ENCODE data around the gene MEGF6.

The MEGF6 gene

DNA sequence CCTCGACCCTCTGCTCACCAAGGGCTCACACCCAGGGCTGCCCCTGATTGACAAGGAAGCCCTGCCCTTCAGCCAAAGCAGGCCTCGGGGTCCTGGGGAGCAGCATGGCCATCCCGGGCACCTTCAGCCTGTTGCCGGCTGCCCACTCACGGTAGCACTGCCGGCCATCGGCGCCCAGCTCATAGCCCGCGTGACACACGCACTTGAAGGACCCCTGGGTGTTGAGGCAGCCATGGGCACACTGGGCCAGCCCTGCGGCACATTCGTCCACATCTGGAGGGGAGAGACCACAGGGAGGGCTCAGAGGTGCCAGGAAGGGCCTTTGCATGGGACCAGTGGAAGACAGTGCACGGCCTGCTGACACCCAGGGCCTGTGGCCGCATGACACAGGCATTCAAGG, 99.5 kb downstream of the MEGF6 start:
- Histone ChIP-seq H3K36me3 (ENCODE audit: control insufficient read depth in 2 of 2, insufficient read depth in 2 of 2, low read length in 2 of 2) (no peaks in the 10 kb centered on the region), H3K4me1 (ENCODE audit: control insufficient read depth in 2 of 2, insufficient read depth in 2 of 2, low read length in 2 of 2) (no peaks in the 10 kb centered on the region), H3K9me3 (ENCODE audit: control insufficient read depth in 2 of 2, low read length in 2 of 2) (no peaks in the 10 kb centered on the region), H3K9ac (ENCODE audit: low read depth in 1 of 2, low read length in 2 of 2) (no peak overlapping the region), H3K4me3 (ENCODE audit: low read length in 2 of 2) (no peak overlapping the region), H3K27ac (ENCODE audit: low read depth in 2 of 2, low read length in 2 of 2) (no peak overlapping the region), H3K27me3 (ENCODE audit: control insufficient read depth in 2 of 2, insufficient read depth in 2 of 2, low read length in 2 of 2) (no peaks in the 10 kb centered on the region)

DNA sequence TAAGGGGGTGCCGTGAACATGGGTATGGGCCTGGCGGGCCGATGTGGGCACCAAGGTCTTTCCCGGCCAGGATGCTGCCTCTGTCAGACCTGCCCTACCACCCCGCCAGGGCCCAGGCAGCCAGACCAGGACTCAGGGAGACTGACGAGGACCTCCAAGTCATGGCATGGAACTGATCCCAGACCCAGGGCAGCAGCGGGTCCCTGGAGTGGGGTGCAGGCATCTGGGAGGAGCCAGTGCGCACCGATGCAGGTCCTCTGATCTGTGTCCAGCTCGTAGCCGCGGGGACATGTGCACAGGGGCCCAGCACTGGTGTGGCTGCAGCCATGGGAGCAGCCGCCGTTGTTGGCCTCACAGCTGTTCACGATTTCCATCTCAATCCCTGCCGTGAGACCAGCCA, 100.0 kb downstream of the MEGF6 start:
- Histone ChIP-seq H3K36me3 (ENCODE audit: control insufficient read depth in 2 of 2, insufficient read depth in 2 of 2, low read length in 2 of 2) (no peaks in the 10 kb centered on the region), H3K4me3 (ENCODE audit: low read length in 2 of 2) (no peak overlapping the region), H3K27ac (ENCODE audit: low read depth in 2 of 2, low read length in 2 of 2) (no peak overlapping the region), H3K27me3 (ENCODE audit: control insufficient read depth in 2 of 2, insufficient read depth in 2 of 2, low read length in 2 of 2) (no peaks in the 10 kb centered on the region), H3K4me1 (ENCODE audit: control insufficient read depth in 2 of 2, insufficient read depth in 2 of 2, low read length in 2 of 2) (no peaks in the 10 kb centered on the region), H3K9me3 (ENCODE audit: control insufficient read depth in 2 of 2, low read length in 2 of 2) (no peaks in the 10 kb centered on the region), H3K9ac (ENCODE audit: low read depth in 1 of 2, low read length in 2 of 2) (no peak overlapping the region)

DNA sequence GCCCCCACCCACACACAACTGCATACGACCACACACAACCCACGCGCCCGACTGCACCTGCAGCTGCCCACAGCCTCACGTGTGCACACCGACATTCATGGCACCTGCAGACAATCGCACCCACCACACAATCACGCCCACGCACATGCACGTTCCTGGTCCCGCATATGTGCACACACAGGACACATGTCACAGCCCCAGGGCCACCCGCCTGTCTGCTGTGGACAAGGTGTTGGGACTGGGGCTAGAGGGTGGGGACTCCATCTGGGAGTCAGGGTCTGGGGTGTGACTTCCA, 100.4 kb downstream of the MEGF6 start:
- Histone ChIP-seq H3K9me3 (ENCODE audit: control insufficient read depth in 2 of 2, low read length in 2 of 2) (no peaks in the 10 kb centered on the region), H3K9ac (ENCODE audit: low read depth in 1 of 2, low read length in 2 of 2) (no peak overlapping the region), H3K27ac (ENCODE audit: low read depth in 2 of 2, low read length in 2 of 2) (no peak overlapping the region), H3K36me3 (ENCODE audit: control insufficient read depth in 2 of 2, insufficient read depth in 2 of 2, low read length in 2 of 2) (no peaks in the 10 kb centered on the region), H3K27me3 (ENCODE audit: control insufficient read depth in 2 of 2, insufficient read depth in 2 of 2, low read length in 2 of 2) (no peaks in the 10 kb centered on the region), H3K4me1 (ENCODE audit: control insufficient read depth in 2 of 2, insufficient read depth in 2 of 2, low read length in 2 of 2) (no peaks in the 10 kb centered on the region), H3K4me3 (ENCODE audit: low read length in 2 of 2) (no peak overlapping the region)

DNA sequence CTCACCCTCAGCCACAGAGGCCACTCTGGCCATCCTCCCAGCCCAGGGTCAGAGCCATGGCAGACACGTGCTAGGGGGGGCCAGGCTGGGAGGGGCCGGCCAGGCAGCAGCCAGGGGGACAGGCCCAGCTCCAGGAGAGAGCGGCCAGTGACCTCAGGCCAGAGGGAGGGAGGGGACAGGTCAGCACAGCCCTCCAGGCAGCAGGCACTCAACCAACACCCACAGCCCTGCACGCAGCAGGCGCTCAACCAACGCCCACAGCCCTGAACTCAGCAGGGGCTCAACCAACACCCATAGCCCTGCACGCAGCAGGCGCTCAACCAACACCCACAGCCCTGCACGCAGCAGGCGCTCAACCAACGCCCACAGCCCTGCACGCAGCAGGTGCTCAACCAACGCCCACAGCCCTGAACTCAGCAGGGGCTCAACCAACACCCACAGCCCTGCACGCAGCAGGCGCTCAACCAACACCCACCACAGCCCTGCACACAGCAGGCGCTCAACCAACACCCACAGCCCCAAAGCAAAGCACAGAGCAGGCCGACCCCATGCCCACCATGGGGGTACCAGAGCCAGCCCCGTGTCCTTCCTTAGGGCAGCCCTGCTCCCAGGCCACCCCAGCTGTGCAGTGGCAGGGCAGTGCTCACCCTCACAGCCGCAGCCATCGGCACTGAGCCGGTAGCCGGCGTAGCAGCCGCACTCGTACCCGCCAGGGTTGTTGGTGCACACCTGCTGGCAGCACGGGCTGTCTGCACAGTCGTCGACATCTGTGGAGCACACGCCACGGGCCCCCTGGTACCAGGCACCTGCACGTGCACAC, 101.0 kb downstream of the MEGF6 start:
- no peak overlapping the region for H3K9ac ChIP-seq (ENCODE audit: low read depth in 1 of 2, low read length in 2 of 2)
- no peaks in the 10 kb centered on the region for H3K36me3 ChIP-seq (ENCODE audit: control insufficient read depth in 2 of 2, insufficient read depth in 2 of 2, low read length in 2 of 2)
- no peak overlapping the region for H3K4me3 ChIP-seq (ENCODE audit: low read length in 2 of 2)
- H3K9me3 ChIP-seq (ENCODE audit: control insufficient read depth in 2 of 2, low read length in 2 of 2), result no peaks in the 10 kb centered on the region
- H3K27me3 ChIP-seq (ENCODE audit: control insufficient read depth in 2 of 2, insufficient read depth in 2 of 2, low read length in 2 of 2), result no peaks in the 10 kb centered on the region
- H3K4me1 ChIP-seq (ENCODE audit: control insufficient read depth in 2 of 2, insufficient read depth in 2 of 2, low read length in 2 of 2), result no peaks in the 10 kb centered on the region
- H3K27ac ChIP-seq (ENCODE audit: low read depth in 2 of 2, low read length in 2 of 2), result no peak overlapping the region

DNA sequence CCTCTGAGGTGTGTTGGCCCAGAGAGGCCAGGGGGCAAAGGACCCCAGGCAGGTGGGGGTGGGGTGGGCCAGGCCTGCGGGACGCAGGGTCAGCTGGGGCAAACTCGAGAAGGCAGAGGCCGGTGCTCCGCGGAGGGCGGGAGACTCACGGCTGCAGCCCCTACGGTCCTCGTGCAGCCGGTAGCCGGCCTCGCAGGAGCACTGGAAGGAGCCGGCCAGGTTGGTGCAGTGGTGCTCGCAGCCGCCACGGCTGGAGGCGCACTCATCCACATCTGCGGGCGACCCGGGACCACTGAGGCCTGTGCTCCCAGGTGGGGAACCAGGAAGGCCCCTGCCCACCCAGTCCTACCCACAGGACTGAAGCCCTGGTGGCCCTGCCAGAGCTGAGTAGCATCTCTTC, 101.6 kb downstream of the MEGF6 start:
- no peaks in the 10 kb centered on the region for H3K4me1 ChIP-seq (ENCODE audit: control insufficient read depth in 2 of 2, insufficient read depth in 2 of 2, low read length in 2 of 2)
- no peaks in the 10 kb centered on the region for H3K36me3 ChIP-seq (ENCODE audit: control insufficient read depth in 2 of 2, insufficient read depth in 2 of 2, low read length in 2 of 2)
- no peak overlapping the region for H3K9ac ChIP-seq (ENCODE audit: low read depth in 1 of 2, low read length in 2 of 2)
- H3K27ac ChIP-seq (ENCODE audit: low read depth in 2 of 2, low read length in 2 of 2), result no peak overlapping the region
- H3K9me3 ChIP-seq (ENCODE audit: control insufficient read depth in 2 of 2, low read length in 2 of 2), result no peaks in the 10 kb centered on the region
- H3K4me3 ChIP-seq (ENCODE audit: low read length in 2 of 2), result no peak overlapping the region
- H3K27me3 ChIP-seq (ENCODE audit: control insufficient read depth in 2 of 2, insufficient read depth in 2 of 2, low read length in 2 of 2), result no peaks in the 10 kb centered on the region

DNA sequence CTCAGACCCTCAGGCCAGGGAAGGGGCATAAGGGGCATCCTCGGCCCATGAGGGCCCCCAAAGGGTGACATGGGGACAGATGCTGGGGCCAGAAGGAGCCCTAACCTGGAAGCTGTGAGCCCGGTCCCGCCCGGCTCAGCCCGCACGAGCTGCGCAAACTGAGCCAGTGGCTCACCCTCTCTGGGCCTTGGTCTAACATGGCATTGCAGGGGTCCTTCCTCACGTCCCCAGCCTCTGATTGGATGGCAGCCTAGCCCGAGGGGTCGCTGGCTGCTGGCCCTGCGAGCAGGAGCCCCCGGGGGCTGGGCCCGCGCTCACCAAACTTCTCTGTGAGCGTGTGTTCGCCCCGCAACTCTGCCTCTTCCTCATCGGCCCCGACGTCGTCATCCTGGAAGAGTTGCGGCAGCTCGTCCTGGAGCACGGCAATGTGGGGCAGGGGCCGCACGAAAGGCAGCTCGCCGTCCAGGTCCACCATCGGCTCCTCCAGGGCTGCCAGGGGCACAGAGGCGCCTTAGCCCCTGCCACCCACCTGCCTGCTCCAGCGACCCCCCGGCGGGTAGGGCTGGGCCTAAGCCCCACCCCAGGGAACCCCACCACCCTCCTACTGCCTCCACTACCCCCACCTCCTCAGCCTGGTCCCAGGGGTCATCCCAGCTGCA, 102.4 kb downstream of the MEGF6 start:
- no peak overlapping the region for H3K4me3 ChIP-seq (ENCODE audit: low read length in 2 of 2)
- no peak overlapping the region for H3K27ac ChIP-seq (ENCODE audit: low read depth in 2 of 2, low read length in 2 of 2)
- H3K27me3 ChIP-seq (ENCODE audit: control insufficient read depth in 2 of 2, insufficient read depth in 2 of 2, low read length in 2 of 2), result no peaks in the 10 kb centered on the region
- H3K9ac ChIP-seq (ENCODE audit: low read depth in 1 of 2, low read length in 2 of 2), result no peak overlapping the region
- H3K36me3 ChIP-seq (ENCODE audit: control insufficient read depth in 2 of 2, insufficient read depth in 2 of 2, low read length in 2 of 2), result no peaks in the 10 kb centered on the region
- H3K4me1 ChIP-seq (ENCODE audit: control insufficient read depth in 2 of 2, insufficient read depth in 2 of 2, low read length in 2 of 2), result no peaks in the 10 kb centered on the region
- H3K9me3 ChIP-seq (ENCODE audit: control insufficient read depth in 2 of 2, low read length in 2 of 2), result no peaks in the 10 kb centered on the region

DNA sequence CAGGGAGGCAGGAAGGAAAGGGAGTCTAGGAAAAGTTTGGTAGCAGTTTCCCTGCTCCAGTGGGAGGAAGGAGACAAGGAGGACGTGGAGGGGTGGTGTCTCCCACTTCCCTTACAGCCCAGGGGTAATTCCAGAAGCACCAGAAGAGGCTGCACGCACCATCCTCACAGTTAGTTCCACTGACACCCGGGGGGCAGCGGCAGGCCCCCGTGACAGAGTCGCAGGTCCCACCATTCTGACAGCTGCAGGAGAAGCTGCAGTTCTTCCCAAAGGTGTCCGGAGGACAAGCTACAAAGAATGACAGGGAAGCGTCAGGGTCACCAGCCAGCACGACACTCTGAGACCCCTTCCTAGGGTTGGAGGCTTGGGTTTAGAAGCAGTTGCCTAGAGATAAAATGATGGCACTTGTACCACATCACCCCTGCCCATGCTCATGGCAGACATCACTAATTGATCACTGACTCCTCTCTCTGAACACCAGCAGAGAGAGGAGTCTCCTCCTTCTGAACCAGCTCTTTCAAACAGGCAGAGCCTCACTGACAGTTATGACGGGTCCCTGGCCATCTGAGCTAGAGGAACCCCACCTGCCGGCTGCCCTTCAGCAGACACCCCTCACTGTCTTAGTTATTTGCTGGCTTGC, 103.6 kb downstream of the MEGF6 start:
- H3K27me3 ChIP-seq (ENCODE audit: control insufficient read depth in 2 of 2, insufficient read depth in 2 of 2, low read length in 2 of 2), result no peaks in the 10 kb centered on the region
- H3K9me3 ChIP-seq (ENCODE audit: control insufficient read depth in 2 of 2, low read length in 2 of 2), result no peaks in the 10 kb centered on the region
- no peak overlapping the region for H3K9ac ChIP-seq (ENCODE audit: low read depth in 1 of 2, low read length in 2 of 2)
- no peaks in the 10 kb centered on the region for H3K36me3 ChIP-seq (ENCODE audit: control insufficient read depth in 2 of 2, insufficient read depth in 2 of 2, low read length in 2 of 2)
- H3K4me1 ChIP-seq (ENCODE audit: control insufficient read depth in 2 of 2, insufficient read depth in 2 of 2, low read length in 2 of 2), result no peaks in the 10 kb centered on the region
- H3K27ac ChIP-seq (ENCODE audit: low read depth in 2 of 2, low read length in 2 of 2), result no peak overlapping the region
- H3K4me3 ChIP-seq (ENCODE audit: low read length in 2 of 2), result no peak overlapping the region

DNA sequence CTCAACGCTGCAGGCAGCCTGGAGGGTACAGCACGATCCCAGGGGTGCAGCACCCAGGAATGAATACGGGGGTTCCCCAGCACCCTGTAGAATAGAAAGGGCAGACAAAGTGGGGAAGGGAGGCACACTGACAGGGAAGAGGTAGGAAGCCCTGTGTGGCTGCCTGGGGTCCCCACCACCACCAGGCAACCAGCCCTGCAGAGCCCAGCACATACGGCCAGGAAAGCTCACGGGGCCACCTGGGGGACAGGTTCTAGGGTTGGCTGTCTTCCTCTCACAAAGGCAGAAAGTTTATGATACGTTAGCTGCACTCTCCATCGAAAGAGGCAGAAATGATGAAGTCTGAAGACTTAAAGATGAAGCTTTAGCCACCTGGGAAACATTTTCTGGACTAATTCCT, 104.4 kb downstream of the MEGF6 start:
- Histone ChIP-seq H3K9me3 (ENCODE audit: control insufficient read depth in 2 of 2, low read length in 2 of 2) (no peaks in the 10 kb centered on the region), H3K27me3 (ENCODE audit: control insufficient read depth in 2 of 2, insufficient read depth in 2 of 2, low read length in 2 of 2) (no peaks in the 10 kb centered on the region), H3K4me3 (ENCODE audit: low read length in 2 of 2) (no peak overlapping the region), H3K4me1 (ENCODE audit: control insufficient read depth in 2 of 2, insufficient read depth in 2 of 2, low read length in 2 of 2) (no peaks in the 10 kb centered on the region), H3K36me3 (ENCODE audit: control insufficient read depth in 2 of 2, insufficient read depth in 2 of 2, low read length in 2 of 2) (no peaks in the 10 kb centered on the region), H3K9ac (ENCODE audit: low read depth in 1 of 2, low read length in 2 of 2) (no peak overlapping the region), H3K27ac (ENCODE audit: low read depth in 2 of 2, low read length in 2 of 2) (no peak overlapping the region)

DNA sequence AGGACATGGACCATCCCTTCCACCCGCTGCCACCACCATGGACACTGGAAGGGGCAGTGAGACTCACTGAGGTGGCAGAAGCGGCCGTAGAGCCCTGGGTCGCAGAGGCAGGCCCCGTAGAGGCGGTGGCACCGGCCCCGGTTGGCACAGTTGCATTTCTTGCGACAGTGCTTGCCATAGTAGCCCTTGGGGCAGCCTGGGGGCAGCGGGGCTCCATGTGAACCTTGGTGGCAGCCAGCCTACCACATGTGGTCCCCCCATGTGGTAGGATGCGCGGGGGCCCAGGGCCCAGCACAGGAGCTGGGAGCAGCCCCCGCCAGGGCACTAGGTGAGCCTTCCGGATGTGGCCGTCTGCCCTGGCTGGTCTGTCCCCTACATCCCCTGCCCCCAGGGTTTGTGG, 105.3 kb downstream of the MEGF6 start:
- Histone ChIP-seq H3K4me3 (ENCODE audit: low read length in 2 of 2) (no peak overlapping the region), H3K36me3 (ENCODE audit: control insufficient read depth in 2 of 2, insufficient read depth in 2 of 2, low read length in 2 of 2) (no peaks in the 10 kb centered on the region), H3K27me3 (ENCODE audit: control insufficient read depth in 2 of 2, insufficient read depth in 2 of 2, low read length in 2 of 2) (no peaks in the 10 kb centered on the region), H3K27ac (ENCODE audit: low read depth in 2 of 2, low read length in 2 of 2) (no peak overlapping the region), H3K9ac (ENCODE audit: low read depth in 1 of 2, low read length in 2 of 2) (no peak overlapping the region), H3K4me1 (ENCODE audit: control insufficient read depth in 2 of 2, insufficient read depth in 2 of 2, low read length in 2 of 2) (no peaks in the 10 kb centered on the region), H3K9me3 (ENCODE audit: control insufficient read depth in 2 of 2, low read length in 2 of 2) (no peaks in the 10 kb centered on the region)

DNA sequence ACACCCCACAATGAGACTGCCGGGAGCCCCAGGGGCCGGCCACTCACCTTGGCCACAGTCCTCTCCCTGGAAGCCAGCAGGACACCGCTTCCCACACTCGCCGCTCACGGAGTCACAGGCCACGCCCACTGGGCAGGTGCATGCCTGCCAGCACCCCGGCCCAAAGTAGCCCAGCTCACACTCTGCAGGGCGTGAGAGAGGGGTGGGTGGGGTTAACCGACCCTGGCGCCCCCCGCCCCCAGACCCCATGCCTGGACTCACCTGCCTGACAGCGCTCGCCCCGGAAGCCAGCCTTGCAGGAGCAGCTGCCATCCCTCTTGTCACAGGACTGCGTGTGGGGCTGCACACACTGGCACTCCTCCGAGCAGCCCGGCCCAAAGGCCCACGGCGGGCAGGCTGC, 106.1 kb downstream of the MEGF6 start:
- Histone ChIP-seq H3K27ac (ENCODE audit: low read depth in 2 of 2, low read length in 2 of 2) (no peak overlapping the region), H3K4me3 (ENCODE audit: low read length in 2 of 2) (no peak overlapping the region), H3K4me1 (ENCODE audit: control insufficient read depth in 2 of 2, insufficient read depth in 2 of 2, low read length in 2 of 2) (no peaks in the 10 kb centered on the region), H3K36me3 (ENCODE audit: control insufficient read depth in 2 of 2, insufficient read depth in 2 of 2, low read length in 2 of 2) (no peaks in the 10 kb centered on the region), H3K9ac (ENCODE audit: low read depth in 1 of 2, low read length in 2 of 2) (no peak overlapping the region), H3K9me3 (ENCODE audit: control insufficient read depth in 2 of 2, low read length in 2 of 2) (no peaks in the 10 kb centered on the region), H3K27me3 (ENCODE audit: control insufficient read depth in 2 of 2, insufficient read depth in 2 of 2, low read length in 2 of 2) (no peaks in the 10 kb centered on the region)
